ENCODE results near the gene PLOD1.

Gene PLOD1

DNA sequence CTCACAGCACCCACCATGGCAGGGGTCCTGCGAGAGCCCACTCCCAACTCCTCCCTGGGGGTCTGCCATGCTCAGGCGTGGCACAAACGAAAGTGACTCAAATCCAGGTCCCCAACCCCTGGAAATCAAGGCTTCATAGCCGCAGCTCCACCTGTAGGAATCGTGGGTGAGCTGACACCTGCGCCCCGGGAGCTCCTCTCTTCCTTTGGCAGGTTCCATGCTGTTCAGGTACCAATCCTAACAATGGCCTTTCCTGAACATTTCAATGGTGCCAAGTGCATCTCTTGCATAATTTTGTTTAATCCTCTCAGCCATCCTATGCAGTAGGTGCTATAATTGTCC lies 46.9 kb upstream of the PLOD1 start:
- Histone ChIP-seq H3K9me3 (ENCODE audit: insufficient read depth, low read length) (no peaks in the 10 kb centered on the region), H3K79me2 (ENCODE audit: insufficient read depth, low read length) (no peaks in the 10 kb centered on the region), H3K9ac (ENCODE audit: low read length) (no peak overlapping the region), H3K36me3 (ENCODE audit: low read length) (no peaks in the 10 kb centered on the region), H3K4me2 (ENCODE audit: low read depth, low read length, poor library complexity, severe bottlenecking) (no peak overlapping the region), H3K4me3 (ENCODE audit: insufficient read depth, low read length, poor library complexity, severe bottlenecking) (no peak overlapping the region), H4K20me1 (ENCODE audit: low read depth, low read length) (no peaks in the 10 kb centered on the region), H3F3A (ENCODE audit: insufficient read depth) (no peaks in the 10 kb centered on the region), H3K27me3 (ENCODE audit: low read length) (no peaks in the 10 kb centered on the region), H3K9me2 (replicated peaks; ENCODE audit: insufficient read depth, low read length) (no peaks in the 10 kb centered on the region), H3K27ac (ENCODE audit: low read depth, low read length) (no peak overlapping the region), H2AFZ (ENCODE audit: low read depth, low read length, severe bottlenecking) (no peak overlapping the region)
- TF ChIP-seq EZH2phosphoT487 (conservative IDR thresholded peaks at IDR 0.05; ENCODE audit: low read length), result no peak
- TF ChIP-seq, protein P1, sequence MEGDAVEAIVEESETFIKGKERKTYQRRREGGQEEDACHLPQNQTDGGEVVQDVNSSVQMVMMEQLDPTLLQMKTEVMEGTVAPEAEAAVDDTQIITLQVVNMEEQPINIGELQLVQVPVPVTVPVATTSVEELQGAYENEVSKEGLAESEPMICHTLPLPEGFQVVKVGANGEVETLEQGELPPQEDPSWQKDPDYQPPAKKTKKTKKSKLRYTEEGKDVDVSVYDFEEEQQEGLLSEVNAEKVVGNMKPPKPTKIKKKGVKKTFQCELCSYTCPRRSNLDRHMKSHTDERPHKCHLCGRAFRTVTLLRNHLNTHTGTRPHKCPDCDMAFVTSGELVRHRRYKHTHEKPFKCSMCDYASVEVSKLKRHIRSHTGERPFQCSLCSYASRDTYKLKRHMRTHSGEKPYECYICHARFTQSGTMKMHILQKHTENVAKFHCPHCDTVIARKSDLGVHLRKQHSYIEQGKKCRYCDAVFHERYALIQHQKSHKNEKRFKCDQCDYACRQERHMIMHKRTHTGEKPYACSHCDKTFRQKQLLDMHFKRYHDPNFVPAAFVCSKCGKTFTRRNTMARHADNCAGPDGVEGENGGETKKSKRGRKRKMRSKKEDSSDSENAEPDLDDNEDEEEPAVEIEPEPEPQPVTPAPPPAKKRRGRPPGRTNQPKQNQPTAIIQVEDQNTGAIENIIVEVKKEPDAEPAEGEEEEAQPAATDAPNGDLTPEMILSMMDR (IDR thresholded peaks at IDR 0.05; ENCODE audit: insufficient read depth, low read length, poor library complexity, severe bottlenecking), result no peak

DNA sequence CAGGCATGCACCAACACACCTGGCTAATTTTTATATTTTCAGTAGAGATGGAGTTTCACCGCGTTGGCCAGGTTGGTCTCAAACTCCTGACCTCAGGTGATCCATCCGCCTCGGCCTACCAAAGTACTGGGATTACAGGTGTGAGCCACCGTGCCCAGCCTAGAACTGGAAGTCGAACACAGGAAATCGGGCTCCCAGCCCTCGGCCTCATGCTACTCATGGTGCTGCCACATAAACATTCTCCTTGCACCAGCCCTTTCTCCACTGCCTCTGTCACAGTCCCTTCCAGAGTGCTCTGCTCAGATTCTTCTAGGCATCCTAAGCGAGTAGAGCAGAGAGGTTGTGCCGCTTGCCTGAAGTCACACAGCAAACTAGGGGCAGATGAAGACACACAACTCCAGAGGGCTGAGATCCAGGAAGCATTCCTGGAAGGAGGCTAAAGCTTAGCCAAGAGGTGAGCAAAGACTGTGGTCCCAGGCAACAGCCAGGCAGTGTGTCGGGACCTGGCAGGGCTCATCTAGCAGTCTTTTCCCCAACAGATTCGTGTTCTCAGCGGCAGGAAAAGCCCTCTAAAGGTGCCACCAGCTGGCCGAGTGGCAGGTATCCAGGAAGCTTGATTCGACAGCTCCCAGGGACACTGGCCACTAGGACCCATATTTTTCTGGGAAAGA lies 46.2 kb upstream of the PLOD1 start:
- H3K9ac ChIP-seq (ENCODE audit: low read length), result no peak overlapping the region
- no peaks in the 10 kb centered on the region for H3F3A ChIP-seq (ENCODE audit: insufficient read depth)
- no peaks in the 10 kb centered on the region for H3K79me2 ChIP-seq (ENCODE audit: insufficient read depth, low read length)
- H3K36me3 ChIP-seq (ENCODE audit: low read length), result no peaks in the 10 kb centered on the region
- H3K9me2 ChIP-seq (replicated peaks; ENCODE audit: insufficient read depth, low read length), result no peaks in the 10 kb centered on the region
- no peaks in the 10 kb centered on the region for H3K27me3 ChIP-seq (ENCODE audit: low read length)
- H3K27ac ChIP-seq (ENCODE audit: low read depth, low read length), result no peak overlapping the region
- no peak overlapping the region for H2AFZ ChIP-seq (ENCODE audit: low read depth, low read length, severe bottlenecking)
- no peak overlapping the region for H3K4me3 ChIP-seq (ENCODE audit: insufficient read depth, low read length, poor library complexity, severe bottlenecking)
- no peak for TF ChIP-seq EZH2phosphoT487 (conservative IDR thresholded peaks at IDR 0.05; ENCODE audit: low read length)
- TF ChIP-seq, protein P1 (IDR thresholded peaks at IDR 0.05; ENCODE audit: insufficient read depth, low read length, poor library complexity, severe bottlenecking), result no peak
- H3K4me2 ChIP-seq (ENCODE audit: low read depth, low read length, poor library complexity, severe bottlenecking), result no peak overlapping the region
- H3K9me3 ChIP-seq (ENCODE audit: insufficient read depth, low read length), result no peaks in the 10 kb centered on the region
- H4K20me1 ChIP-seq (ENCODE audit: low read depth, low read length), result no peaks in the 10 kb centered on the region

DNA sequence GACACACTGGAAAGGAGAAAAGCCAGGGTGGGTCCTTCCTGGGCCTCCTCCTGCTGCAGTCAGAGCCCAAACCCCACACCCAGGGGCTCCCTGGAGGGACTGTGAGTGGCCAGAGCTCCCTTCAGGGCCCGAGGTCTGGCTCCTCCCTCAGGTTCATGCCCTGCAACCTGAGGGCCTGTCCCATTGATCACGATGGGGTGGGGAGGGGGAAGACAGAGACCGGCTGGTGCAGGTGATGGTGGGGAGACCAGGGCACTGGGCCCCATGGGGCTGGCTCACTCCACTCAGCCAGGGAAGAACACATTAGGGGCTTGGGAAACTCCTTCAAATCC lies 45.7 kb upstream of the PLOD1 start:
- Histone ChIP-seq H3K27me3 (ENCODE audit: low read length) (no peaks in the 10 kb centered on the region), H3K36me3 (ENCODE audit: low read length) (no peaks in the 10 kb centered on the region), H3K9me3 (ENCODE audit: insufficient read depth, low read length) (no peaks in the 10 kb centered on the region), H3K4me3 (ENCODE audit: insufficient read depth, low read length, poor library complexity, severe bottlenecking) (no peak overlapping the region), H3K9me2 (replicated peaks; ENCODE audit: insufficient read depth, low read length) (no peaks in the 10 kb centered on the region), H3K9ac (ENCODE audit: low read length) (no peak overlapping the region), H3K27ac (ENCODE audit: low read depth, low read length) (no peak overlapping the region), H2AFZ (ENCODE audit: low read depth, low read length, severe bottlenecking) (no peak overlapping the region), H3F3A (ENCODE audit: insufficient read depth) (no peaks in the 10 kb centered on the region), H3K79me2 (ENCODE audit: insufficient read depth, low read length) (no peaks in the 10 kb centered on the region), H3K4me2 (ENCODE audit: low read depth, low read length, poor library complexity, severe bottlenecking) (no peak overlapping the region), H4K20me1 (ENCODE audit: low read depth, low read length) (no peaks in the 10 kb centered on the region)
- no peak for TF ChIP-seq EZH2phosphoT487 (conservative IDR thresholded peaks at IDR 0.05; ENCODE audit: low read length)
- TF ChIP-seq, protein P1 (IDR thresholded peaks at IDR 0.05; ENCODE audit: insufficient read depth, low read length, poor library complexity, severe bottlenecking), result no peak
